A549 (cell line): ENCODE results near the gene C21orf58. TPM values are rescaled to one million over a fixed set of nuclear protein-coding genes. Genes with fewer than 3 reads are reported as not detected.

Source experiments
- ATAC-seq, 2 experiments: fragments of 200-7000 bp in 1 of 2; fragments of >200 bp in 1 of 2; cut with Nextera tagmentation in 1 of 2; cut with Tn5 transposase in 1 of 2; 3 replicates each; pipeline versions ENCODE4 v1.8.0 to v1.9.1; 2018 to 2020; ENCODE audit warnings: mild to moderate bottlenecking in 1 of 2, moderate library complexity in 1 of 2
- CTCF ChIA-PET: fragments of 300-600 bp; sonication (Branson Sonifier 250); formaldehyde crosslinking; extraction: SDS; loops from one replicate; lab custom pipeline; 2021; ENCODE audit warnings: antibody characterized with exemption, inconsistent platforms; lab: Yijun Ruan, JAX
- POLR2A ChIA-PET: fragments of 350-600 bp; formaldehyde crosslinking; extraction: SDS; loops from one replicate; lab custom pipeline; 2021; ENCODE audit warnings: antibody characterized with exemption, inconsistent platforms; lab: Yijun Ruan, JAX
- DNase-seq, 2 experiments: peaks; one replicate each; pipeline versions ENCODE4 v3.0.0 to v3.0.0-alpha.2; 2011 to 2016; ENCODE audit warnings: low read depth in 1 of 2, low spot score in 1 of 2
- FAIRE-seq: peaks from 2 replicates; lab custom pipeline; 2011; peaks lifted over from hg19 to GRCh38; lab: Jason Lieb, UNC
- H3K27ac ChIP-seq, 2 experiments: fragments of >200 bp; sonication (Bioruptor Twin); formaldehyde crosslinking; 3 replicates each; pipeline ENCODE4 v1.5.1; 2016 to 2017
- H3K4me1 ChIP-seq: fragments of >200 bp; sonication (Bioruptor Twin); formaldehyde crosslinking; 3 replicates; pipeline ENCODE4 v1.6.1; 2016
- H3K4me2 ChIP-seq: fragments of >200 bp; sonication (Bioruptor Twin); formaldehyde crosslinking; 3 replicates; pipeline ENCODE4 v1.6.1; 2016
- H3K4me3 ChIP-seq: fragments of >200 bp; sonication (Bioruptor Twin); formaldehyde crosslinking; 3 replicates; pipeline ENCODE4 v1.5.1; 2016
- H3K9me3 ChIP-seq: fragments of >200 bp; sonication (Bioruptor Twin); formaldehyde crosslinking; 3 replicates; pipeline ENCODE4 v1.6.1; 2016
- BHLHE40 ChIP-seq: IDR thresholded peaks from 2 replicates; pipeline ENCODE4 v1.6.1; 2012; ENCODE audit warnings: low read depth, low read length, inconsistent platforms
- CEBPB ChIP-seq, 2 experiments: fragments of >200 bp in 1 of 2; sonication (Bioruptor Twin) in 1 of 2; formaldehyde crosslinking in 1 of 2; IDR thresholded peaks; 2 replicates each; pipeline ENCODE4 v1.6.1; 2012 to 2016
- EHF ChIP-seq: fragments of 250-450 bp; sonication (Bioruptor Pico); IDR thresholded peaks from 2 replicates; pipeline ENCODE4 v1.5.0; 2020; ENCODE audit warnings: mild to moderate bottlenecking
- EP300 ChIP-seq, 2 experiments: fragments of >200 bp; sonication (Bioruptor Twin); formaldehyde crosslinking; IDR thresholded peaks; 2 replicates in 1 of 2; 3 replicates in 1 of 2; pipeline ENCODE4 v1.6.1; 2016 to 2017
- FOSL2 ChIP-seq, 2 experiments: fragments of 450-650 bp in 1 of 2; fragments of >200 bp in 1 of 2; sonication (Bioruptor Twin) in 1 of 2; formaldehyde crosslinking; IDR thresholded peaks; 2 replicates each; pipeline versions ENCODE4 v1.5.0 to v1.6.1; 2016 to 2020; ENCODE audit warnings: mild to moderate bottlenecking in 1 of 2, moderate library complexity in 1 of 2
- FOXS1 ChIP-seq: fragments of 250-450 bp; sonication (Bioruptor Pico); IDR thresholded peaks from 2 replicates; pipeline ENCODE4 v1.5.0; 2020; ENCODE audit warnings: mild to moderate bottlenecking, moderate library complexity
- HDAC2 ChIP-seq: fragments of 200-600 bp; sonication (generic); IDR thresholded peaks from 2 replicates; pipeline ENCODE4 v1.6.1; 2016
- HOXB13 ChIP-seq: fragments of 250-450 bp; sonication (Bioruptor Pico); IDR thresholded peaks from 2 replicates; pipeline ENCODE4 v1.5.0; 2020; ENCODE audit warnings: low read depth, mild to moderate bottlenecking, moderate library complexity
- HOXB5 ChIP-seq: fragments of 250-450 bp; sonication (Bioruptor Pico); IDR thresholded peaks from 2 replicates; pipeline ENCODE4 v1.5.0; 2020; ENCODE audit warnings: mild to moderate bottlenecking, moderate library complexity
- JUN ChIP-seq, 2 experiments: fragments of >200 bp; sonication (Bioruptor Twin); formaldehyde crosslinking; IDR thresholded peaks; 2 replicates in 1 of 2; 3 replicates in 1 of 2; pipeline ENCODE4 v1.6.1; 2016 to 2017
- JUNB ChIP-seq: fragments of >200 bp; sonication (Bioruptor Twin); formaldehyde crosslinking; IDR thresholded peaks from 2 replicates; pipeline ENCODE4 v1.6.1; 2016
- KDM5A ChIP-seq: fragments of 200-600 bp; sonication (generic); IDR thresholded peaks from 2 replicates; pipeline ENCODE4 v1.6.1; 2016; ENCODE audit warnings: antibody characterized with exemption, mild to moderate bottlenecking
- MAZ ChIP-seq: fragments of 150-350 bp; IDR thresholded peaks from 2 replicates; pipeline ENCODE4 v1.6.1; 2014; ENCODE audit warnings: antibody characterized with exemption, low read depth, low read length, borderline replicate concordance
- NPAS2 ChIP-seq: fragments of 250-450 bp; sonication (Bioruptor Pico); IDR thresholded peaks from 2 replicates; pipeline ENCODE4 v1.8.0; 2022; ENCODE audit warnings: mild to moderate bottlenecking, moderate library complexity, borderline replicate concordance
- NR3C1 ChIP-seq: fragments of >200 bp; sonication (Bioruptor Twin); formaldehyde crosslinking; IDR thresholded peaks from 3 replicates; pipeline ENCODE4 v1.6.1; 2017
- PHF8 ChIP-seq: fragments of 200-600 bp; sonication (generic); IDR thresholded peaks from 2 replicates; pipeline ENCODE4 v1.6.1; 2016; ENCODE audit warnings: low read depth, mild to moderate bottlenecking, antibody characterized with exemption, moderate library complexity, borderline replicate concordance
- RAD21 ChIP-seq, 2 experiments: fragments of >200 bp in 1 of 2; sonication (Bioruptor Twin) in 1 of 2; formaldehyde crosslinking in 1 of 2; IDR thresholded peaks in 1 of 2; conservative IDR thresholded peaks in 1 of 2; 2 replicates in 1 of 2; 3 replicates in 1 of 2; pipeline ENCODE4 v1.6.1; 2012 to 2018; ENCODE audit warnings: inconsistent platforms in 1 of 2
- RARB ChIP-seq: fragments of 250-450 bp; sonication (Bioruptor Pico); IDR thresholded peaks from 2 replicates; pipeline ENCODE4 v1.8.0; 2021; ENCODE audit warnings: mild to moderate bottlenecking, moderate library complexity
- RFX5 ChIP-seq: fragments of 450-650 bp; IDR thresholded peaks from 2 replicates; pipeline ENCODE4 v1.7.1; 2014; ENCODE audit warnings: antibody characterized with exemption, mild to moderate bottlenecking, moderate library complexity
- SREBF2 ChIP-seq: fragments of 450-650 bp; IDR thresholded peaks from 2 replicates; pipeline ENCODE4 v1.6.1; 2014; ENCODE audit warnings: mild to moderate bottlenecking, moderate library complexity
- TFCP2L1 ChIP-seq: fragments of 250-450 bp; sonication (Bioruptor Pico); IDR thresholded peaks from 2 replicates; pipeline ENCODE4 v1.5.0; 2021; ENCODE audit warnings: mild to moderate bottlenecking
- TP53 ChIP-seq: fragments of 250-450 bp; sonication (Bioruptor Pico); IDR thresholded peaks from 2 replicates; pipeline ENCODE4 v1.5.0; 2021; ENCODE audit warnings: mild to moderate bottlenecking, moderate library complexity
- ZFP36 ChIP-seq: fragments of 450-650 bp; IDR thresholded peaks from 2 replicates; pipeline ENCODE4 v1.6.1; 2014; ENCODE audit warnings: borderline replicate concordance; ENCODE audit not compliant: partially characterized antibody
- ZSCAN20 ChIP-seq: fragments of 250-450 bp; sonication (Bioruptor Pico); IDR thresholded peaks from 2 replicates; pipeline ENCODE4 v1.8.0; 2022; ENCODE audit warnings: mild to moderate bottlenecking, moderate library complexity
- WGBS: methylation state at CpG from one replicate; pipeline ENCODE4 v1.1.6; 2017; ENCODE audit errors: missing lambda C conversion rate; 5-methylcytosine and 5-hydroxymethylcytosine counted together
- polyA plus RNA-seq, 4 experiments: library from polyadenylated mRNA; depleted of rRNA in 3 of 4; stranded (reverse); fragments of >200 nt; fragmentation: RNase III in 1 of 4; extraction: RNeasy Plus Mini Kit Qiagen cat#74134 plus additional on column Dnase treatment in 1 of 4; gene quantifications; 2 replicates in 3 of 4; 3 replicates in 1 of 4; pipeline ENCODE4 v1.2.3, GENCODE V29; 2011 to 2017
- TF ChIP-seq, protein P1 (sequence below): IDR thresholded peaks from 2 replicates; pipeline ENCODE4 v1.6.1; 2012
- TF ChIP-seq, protein P2 (sequence below): fragments of 200-600 bp; sonication (generic); IDR thresholded peaks from 2 replicates; pipeline ENCODE4 v1.6.1; 2016; ENCODE audit warnings: antibody characterized with exemption, mild to moderate bottlenecking, moderate library complexity
- TF ChIP-seq, protein P3 (sequence below): fragments of 250-450 bp; sonication (Bioruptor Pico); IDR thresholded peaks from 2 replicates; pipeline ENCODE4 v1.5.0; 2021; ENCODE audit warnings: mild to moderate bottlenecking, moderate library complexity, borderline replicate concordance

C21orf58 gene
- polyA plus RNA-seq, 2 of the 4 experiments (the other 2 are of a cell fraction): 3.2 to 8.5 TPM

DNA sequence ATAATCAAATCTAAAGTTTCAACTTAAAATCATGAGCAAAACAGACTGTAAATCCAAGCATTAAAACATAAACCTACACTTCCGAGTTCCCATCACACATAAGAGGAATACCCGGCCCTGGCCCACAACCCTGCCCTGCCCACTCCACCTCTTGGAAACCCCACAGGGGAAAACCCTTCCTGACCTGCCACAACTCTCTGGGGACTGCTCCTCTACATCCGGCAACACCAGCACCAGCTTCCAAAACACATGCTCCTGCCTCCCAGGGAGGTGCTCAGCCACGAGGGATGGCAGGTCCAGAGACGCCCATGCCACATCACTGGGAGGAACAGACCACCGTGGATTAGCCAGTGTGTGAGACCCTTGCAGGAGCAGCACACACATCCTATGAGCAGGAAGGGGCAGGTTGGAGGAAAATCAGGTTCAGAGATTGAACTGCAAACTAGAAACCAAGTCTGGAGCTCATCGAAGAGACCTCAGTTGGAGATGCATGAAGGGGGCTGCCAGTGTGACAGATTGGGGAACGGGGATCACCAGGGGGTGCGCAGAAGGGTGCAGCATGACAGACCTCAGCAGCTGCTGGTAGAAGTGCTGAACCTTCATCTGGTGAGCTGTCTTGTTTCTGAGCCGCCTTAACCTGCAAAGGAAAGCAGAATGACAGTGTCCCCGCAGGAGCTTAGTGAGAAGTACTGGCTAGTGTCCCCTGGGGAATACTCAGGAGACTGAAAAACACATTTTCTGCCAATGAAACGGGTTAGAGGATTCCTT, 69.3 kb downstream of the C21orf58 start:
- POLR2A ChIA-PET: no interaction called here
- DNase-seq (no peak), ATAC-seq (no peak), FAIRE-seq (no peak)
- Histone ChIP-seq H3K4me1 (no peaks in the 10 kb centered on the region), H3K9me3 (no peaks in the 10 kb centered on the region), H3K4me2 (no peak overlapping the region), H3K27ac (no peak overlapping the region), H3K4me3 (no peak overlapping the region)
- CTCF ChIA-PET: interaction anchor here (1.6 kb wide), 1 partner anchor 9 kb away, joined by 4 read pairs; no protein-coding TSS in a partner anchor
- TF ChIP-seq ZFP36 (no peak), PHF8 (no peak), JUNB (no peak), FOSL2 (IDR thresholded peaks at IDR 0.05) (no peak), FOSL2 (CRISPR knock-in tag; IDR thresholded peaks at IDR 0.05) (no peak), HOXB13 (CRISPR knock-in tag) (no peak), HDAC2 (no peak), NR3C1 (no peak)
- TF ChIP-seq, protein P1, sequence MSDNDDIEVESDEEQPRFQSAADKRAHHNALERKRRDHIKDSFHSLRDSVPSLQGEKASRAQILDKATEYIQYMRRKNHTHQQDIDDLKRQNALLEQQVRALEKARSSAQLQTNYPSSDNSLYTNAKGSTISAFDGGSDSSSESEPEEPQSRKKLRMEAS: no peak
- TF ChIP-seq, protein P2, sequence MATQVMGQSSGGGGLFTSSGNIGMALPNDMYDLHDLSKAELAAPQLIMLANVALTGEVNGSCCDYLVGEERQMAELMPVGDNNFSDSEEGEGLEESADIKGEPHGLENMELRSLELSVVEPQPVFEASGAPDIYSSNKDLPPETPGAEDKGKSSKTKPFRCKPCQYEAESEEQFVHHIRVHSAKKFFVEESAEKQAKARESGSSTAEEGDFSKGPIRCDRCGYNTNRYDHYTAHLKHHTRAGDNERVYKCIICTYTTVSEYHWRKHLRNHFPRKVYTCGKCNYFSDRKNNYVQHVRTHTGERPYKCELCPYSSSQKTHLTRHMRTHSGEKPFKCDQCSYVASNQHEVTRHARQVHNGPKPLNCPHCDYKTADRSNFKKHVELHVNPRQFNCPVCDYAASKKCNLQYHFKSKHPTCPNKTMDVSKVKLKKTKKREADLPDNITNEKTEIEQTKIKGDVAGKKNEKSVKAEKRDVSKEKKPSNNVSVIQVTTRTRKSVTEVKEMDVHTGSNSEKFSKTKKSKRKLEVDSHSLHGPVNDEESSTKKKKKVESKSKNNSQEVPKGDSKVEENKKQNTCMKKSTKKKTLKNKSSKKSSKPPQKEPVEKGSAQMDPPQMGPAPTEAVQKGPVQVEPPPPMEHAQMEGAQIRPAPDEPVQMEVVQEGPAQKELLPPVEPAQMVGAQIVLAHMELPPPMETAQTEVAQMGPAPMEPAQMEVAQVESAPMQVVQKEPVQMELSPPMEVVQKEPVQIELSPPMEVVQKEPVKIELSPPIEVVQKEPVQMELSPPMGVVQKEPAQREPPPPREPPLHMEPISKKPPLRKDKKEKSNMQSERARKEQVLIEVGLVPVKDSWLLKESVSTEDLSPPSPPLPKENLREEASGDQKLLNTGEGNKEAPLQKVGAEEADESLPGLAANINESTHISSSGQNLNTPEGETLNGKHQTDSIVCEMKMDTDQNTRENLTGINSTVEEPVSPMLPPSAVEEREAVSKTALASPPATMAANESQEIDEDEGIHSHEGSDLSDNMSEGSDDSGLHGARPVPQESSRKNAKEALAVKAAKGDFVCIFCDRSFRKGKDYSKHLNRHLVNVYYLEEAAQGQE: no peak
- 88% methylated on average over 12 of the region's 12 CpGs for WGBS

DNA sequence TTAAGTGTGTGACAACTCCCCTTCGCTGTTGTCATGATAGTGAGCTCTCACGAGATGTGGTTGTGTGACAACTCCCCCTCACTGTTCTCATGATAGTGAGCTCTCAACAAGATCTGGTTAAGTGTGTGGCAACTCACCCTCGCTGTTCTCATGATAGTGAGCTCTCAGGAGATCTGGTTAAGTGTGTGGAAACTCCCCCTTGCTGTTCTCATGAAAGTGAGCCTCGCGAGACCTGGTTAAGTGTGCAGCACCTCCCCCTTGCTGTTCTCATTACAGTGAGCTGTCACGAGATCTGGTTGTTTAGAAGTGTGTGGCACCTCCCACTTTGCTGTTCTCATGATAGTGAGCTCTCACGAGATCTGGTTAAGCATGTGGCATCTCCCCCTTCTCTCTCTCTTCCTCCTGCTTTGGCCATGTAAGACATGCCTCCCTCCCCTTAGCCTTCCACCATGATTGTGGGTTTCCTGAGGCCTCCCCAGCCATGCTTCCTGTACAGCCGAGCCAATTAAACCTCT, 70.0 kb downstream of the C21orf58 start:
- Histone ChIP-seq H3K9me3 (no peaks in the 10 kb centered on the region), H3K4me1 (no peaks in the 10 kb centered on the region)
- TF ChIP-seq ZSCAN20 (CRISPR knock-in tag): no peak
- TF ChIP-seq FOXS1 (CRISPR knock-in tag): no peak
- TF ChIP-seq CEBPB (IDR thresholded peaks at IDR 0.05): no peak
- TF ChIP-seq TFCP2L1 (CRISPR knock-in tag): no peak
- no peak for TF ChIP-seq BHLHE40
- no peak for TF ChIP-seq KDM5A
- no peak for TF ChIP-seq SREBF2
- TF ChIP-seq MAZ: no peak
- TF ChIP-seq NR3C1: no peak
- no peak for TF ChIP-seq EHF (CRISPR knock-in tag)
- no peak for TF ChIP-seq NPAS2 (CRISPR knock-in tag)
- no peak for TF ChIP-seq EP300 (IDR thresholded peaks at IDR 0.05)
- TF ChIP-seq, protein P3, sequence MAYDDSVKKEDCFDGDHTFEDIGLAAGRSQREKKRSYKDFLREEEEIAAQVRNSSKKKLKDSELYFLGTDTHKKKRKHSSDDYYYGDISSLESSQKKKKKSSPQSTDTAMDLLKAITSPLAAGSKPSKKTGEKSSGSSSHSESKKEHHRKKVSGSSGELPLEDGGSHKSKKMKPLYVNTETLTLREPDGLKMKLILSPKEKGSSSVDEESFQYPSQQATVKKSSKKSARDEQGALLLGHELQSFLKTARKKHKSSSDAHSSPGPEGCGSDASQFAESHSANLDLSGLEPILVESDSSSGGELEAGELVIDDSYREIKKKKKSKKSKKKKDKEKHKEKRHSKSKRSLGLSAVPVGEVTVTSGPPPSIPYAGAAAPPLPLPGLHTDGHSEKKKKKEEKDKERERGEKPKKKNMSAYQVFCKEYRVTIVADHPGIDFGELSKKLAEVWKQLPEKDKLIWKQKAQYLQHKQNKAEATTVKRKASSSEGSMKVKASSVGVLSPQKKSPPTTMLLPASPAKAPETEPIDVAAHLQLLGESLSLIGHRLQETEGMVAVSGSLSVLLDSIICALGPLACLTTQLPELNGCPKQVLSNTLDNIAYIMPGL (CRISPR knock-in tag): no peak
- TF ChIP-seq RAD21 (conservative IDR thresholded peaks at IDR 0.05 in 1 of 2, IDR thresholded peaks at IDR 0.05 in 1 of 2): no peak
- TF ChIP-seq JUN (IDR thresholded peaks at IDR 0.05): no peak
- no peak for TF ChIP-seq RFX5
- TF ChIP-seq RARB (CRISPR knock-in tag): no peak
- TF ChIP-seq HOXB5: no peak
- TF ChIP-seq TP53: no peak
- TF ChIP-seq, all 56 proteins: peak for 0
- Histone ChIP-seq H3K27ac (no peak overlapping the region), H3K4me2 (no peak overlapping the region), H3K4me3 (no peak overlapping the region)
- DNase-seq: no peak
- WGBS: 88% methylated on average over 8 of the region's 8 CpGs
- FAIRE-seq: no peak
- ChIA-PET POLR2A (no interaction called here), CTCF (interaction anchor here (1.6 kb wide), 1 partner anchor 10 kb away, joined by 4 read pairs; no protein-coding TSS in a partner anchor)
- no peak for ATAC-seq
